ENCODE measurements around the gene PDK2. TPM values are rescaled to one million over a fixed set of nuclear protein-coding genes. Genes with fewer than 3 reads are reported as not detected.

PDK2 gene
- total and polyA plus RNA-seq, 10 of the 15 experiments (the other 5 are each of a cell fraction or from before 2014, with no cell fraction given): 0.98 to 22.6 (median 12.3) TPM

DNA sequence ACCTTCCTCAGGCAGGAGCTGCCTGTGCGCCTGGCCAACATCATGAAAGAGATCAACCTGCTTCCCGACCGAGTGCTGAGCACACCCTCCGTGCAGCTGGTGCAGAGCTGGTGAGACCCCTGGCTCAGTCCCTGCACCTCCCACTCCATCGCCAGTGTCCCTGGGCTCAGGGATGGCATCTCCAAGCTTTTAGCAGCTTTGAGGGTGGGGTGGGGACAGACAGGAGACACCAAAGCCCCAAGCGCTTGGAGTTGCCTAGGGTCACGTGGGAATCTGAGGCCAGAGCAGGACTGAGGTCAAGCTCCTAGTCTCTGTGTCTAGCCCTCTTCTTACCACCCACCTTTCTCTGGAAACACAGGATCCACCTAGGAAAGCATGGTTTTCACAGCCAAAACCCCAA, 2.3 kb downstream of the PDK2 start (continued):
- TF ChIP-seq ZNF384 (IDR thresholded peaks at IDR 0.05; ENCODE audit: borderline replicate concordance, low read depth, low read length): no peak
- TF ChIP-seq, protein P1, sequence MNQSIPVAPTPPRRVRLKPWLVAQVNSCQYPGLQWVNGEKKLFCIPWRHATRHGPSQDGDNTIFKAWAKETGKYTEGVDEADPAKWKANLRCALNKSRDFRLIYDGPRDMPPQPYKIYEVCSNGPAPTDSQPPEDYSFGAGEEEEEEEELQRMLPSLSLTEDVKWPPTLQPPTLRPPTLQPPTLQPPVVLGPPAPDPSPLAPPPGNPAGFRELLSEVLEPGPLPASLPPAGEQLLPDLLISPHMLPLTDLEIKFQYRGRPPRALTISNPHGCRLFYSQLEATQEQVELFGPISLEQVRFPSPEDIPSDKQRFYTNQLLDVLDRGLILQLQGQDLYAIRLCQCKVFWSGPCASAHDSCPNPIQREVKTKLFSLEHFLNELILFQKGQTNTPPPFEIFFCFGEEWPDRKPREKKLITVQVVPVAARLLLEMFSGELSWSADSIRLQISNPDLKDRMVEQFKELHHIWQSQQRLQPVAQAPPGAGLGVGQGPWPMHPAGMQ (IDR thresholded peaks at IDR 0.05; ENCODE audit: borderline replicate concordance): no peak
- TF ChIP-seq IRF4 (IDR thresholded peaks at IDR 0.05; ENCODE audit: low read depth, low read length): no peak
- TF ChIP-seq BRCA1 (IDR thresholded peaks at IDR 0.05; ENCODE audit: low read depth, low read length): no peak

DNA sequence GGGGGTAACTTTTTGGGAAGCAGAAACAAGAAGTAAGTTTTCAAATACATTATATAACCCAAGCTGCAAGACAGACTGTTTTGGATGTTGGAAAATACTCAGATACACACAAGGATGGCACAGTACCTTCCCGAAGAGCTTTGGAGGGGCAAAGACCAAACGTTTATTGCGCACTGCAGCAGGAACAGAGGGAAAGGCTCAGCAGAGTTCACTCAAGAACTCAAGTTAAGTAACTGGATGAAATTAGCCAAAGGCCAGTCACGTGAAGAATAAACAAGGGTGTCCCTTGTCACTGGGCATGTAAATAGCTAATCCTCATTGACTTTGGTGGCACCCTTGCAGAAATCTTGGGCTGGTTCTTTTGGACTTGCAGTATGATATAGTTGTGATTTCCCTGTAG, 2.8 kb downstream of the PDK2 start:
- Histone ChIP-seq H3K4me1 (ENCODE audit: control insufficient read depth, insufficient read depth, low read length) (peaks cover 17% of the 10 kb centered on the region), H2AFZ (ENCODE audit: control insufficient read depth, low read depth, low read length) (no peak overlapping the region), H3K4me2 (ENCODE audit: control insufficient read depth, insufficient read depth) (no peak overlapping the region), H3K27ac (ENCODE audit: control insufficient read depth, insufficient read depth) (no peak overlapping the region), H3K36me3 (ENCODE audit: control insufficient read depth in 2 of 2, insufficient read depth in 2 of 2, low read length in 1 of 2) (no peaks in the 10 kb centered on the region), H3K4me3 (no peak overlapping the region), H3K9me3 (replicated peaks; ENCODE audit: control insufficient read depth, insufficient read depth, low read length) (no peaks in the 10 kb centered on the region), H3K9ac (ENCODE audit: control insufficient read depth, insufficient read depth, low read length) (no peak overlapping the region), H3K79me2 (ENCODE audit: control insufficient read depth, insufficient read depth, low read length) (no peaks in the 10 kb centered on the region), H4K20me1 (ENCODE audit: control insufficient read depth, insufficient read depth) (no peaks in the 10 kb centered on the region), H3K27me3 (replicated peaks in 1 of 2; ENCODE audit: control insufficient read depth in 2 of 2, insufficient read depth in 2 of 2, low read length in 1 of 2) (no peaks in the 10 kb centered on the region)
- in situ Hi-C loops (cut with MboI): no loop called here
- intact Hi-C loops (cut with micrococcal nuclease; ENCODE audit: unreplicated experiment): loop anchor here (5.0 kb wide), 1 partner anchor 49 kb away; no protein-coding TSS in a partner anchor
- DNase-seq (ENCODE audit: low read depth, low spot score) (no peak), FAIRE-seq (no peak), ATAC-seq (no peak)
- BruUV-seq (replicated peaks): no TSS peak
- SMC1A ChIA-PET (ENCODE audit: uncharacterized antibody, unreplicated experiment): interaction anchor here (1.0 to 1.4 kb wide), 2 partner anchors 10 to 99 kb away, joined by 3 read pairs; no protein-coding TSS in a partner anchor
- POLR2A ChIA-PET: no interaction called here
- WGBS (ENCODE audit: insufficient coverage, insufficient replicate concordance, low lambda C conversion rate, missing lambda C conversion rate): 82% methylated on average over 4 of the region's 4 CpGs
- no peak for TF ChIP-seq CHD4 (IDR thresholded peaks at IDR 0.05)
- TF ChIP-seq, protein P2, sequence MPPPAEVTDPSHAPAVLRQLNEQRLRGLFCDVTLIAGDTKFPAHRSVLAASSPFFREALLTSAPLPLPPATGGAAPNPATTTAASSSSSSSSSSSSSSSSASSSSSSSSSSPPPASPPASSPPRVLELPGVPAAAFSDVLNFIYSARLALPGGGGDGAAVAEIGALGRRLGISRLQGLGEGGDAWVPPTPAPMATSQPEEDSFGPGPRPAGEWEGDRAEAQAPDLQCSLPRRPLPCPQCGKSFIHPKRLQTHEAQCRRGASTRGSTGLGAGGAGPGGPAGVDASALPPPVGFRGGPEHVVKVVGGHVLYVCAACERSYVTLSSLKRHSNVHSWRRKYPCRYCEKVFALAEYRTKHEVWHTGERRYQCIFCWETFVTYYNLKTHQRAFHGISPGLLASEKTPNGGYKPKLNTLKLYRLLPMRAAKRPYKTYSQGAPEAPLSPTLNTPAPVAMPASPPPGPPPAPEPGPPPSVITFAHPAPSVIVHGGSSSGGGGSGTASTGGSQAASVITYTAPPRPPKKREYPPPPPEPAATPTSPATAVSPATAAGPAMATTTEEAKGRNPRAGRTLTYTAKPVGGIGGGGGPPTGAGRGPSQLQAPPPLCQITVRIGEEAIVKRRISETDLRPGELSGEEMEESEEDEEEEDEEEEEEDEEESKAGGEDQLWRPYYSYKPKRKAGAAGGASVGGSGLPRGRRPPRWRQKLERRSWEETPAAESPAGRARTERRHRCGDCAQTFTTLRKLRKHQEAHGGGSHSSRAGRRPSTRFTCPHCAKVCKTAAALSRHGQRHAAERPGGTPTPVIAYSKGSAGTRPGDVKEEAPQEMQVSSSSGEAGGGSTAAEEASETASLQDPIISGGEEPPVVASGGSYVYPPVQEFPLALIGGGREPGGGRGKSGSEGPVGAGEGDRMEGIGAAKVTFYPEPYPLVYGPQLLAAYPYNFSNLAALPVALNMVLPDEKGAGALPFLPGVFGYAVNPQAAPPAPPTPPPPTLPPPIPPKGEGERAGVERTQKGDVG (CRISPR knock-in tag; IDR thresholded peaks at IDR 0.05): no peak
- no peak for TF ChIP-seq RUNX3 (IDR thresholded peaks at IDR 0.05; ENCODE audit: low read length)
- TF ChIP-seq ZNF384 (IDR thresholded peaks at IDR 0.05; ENCODE audit: borderline replicate concordance, low read depth, low read length): no peak
- TF ChIP-seq RAD51 (IDR thresholded peaks at IDR 0.05): no peak
- no peak for TF ChIP-seq MYC (IDR thresholded peaks at IDR 0.05; ENCODE audit: insufficient read depth, insufficient read length, insufficient replicate concordance, low read length, severe bottlenecking)
- no peak for TF ChIP-seq RELA (IDR thresholded peaks at IDR 0.05; ENCODE audit: borderline replicate concordance, partially characterized antibody)
- TF ChIP-seq FOXK2 (IDR thresholded peaks at IDR 0.05): no peak
- no peak for TF ChIP-seq HDAC6 (IDR thresholded peaks at IDR 0.05; ENCODE audit: unreplicated experiment)
- TF ChIP-seq, protein P3, sequence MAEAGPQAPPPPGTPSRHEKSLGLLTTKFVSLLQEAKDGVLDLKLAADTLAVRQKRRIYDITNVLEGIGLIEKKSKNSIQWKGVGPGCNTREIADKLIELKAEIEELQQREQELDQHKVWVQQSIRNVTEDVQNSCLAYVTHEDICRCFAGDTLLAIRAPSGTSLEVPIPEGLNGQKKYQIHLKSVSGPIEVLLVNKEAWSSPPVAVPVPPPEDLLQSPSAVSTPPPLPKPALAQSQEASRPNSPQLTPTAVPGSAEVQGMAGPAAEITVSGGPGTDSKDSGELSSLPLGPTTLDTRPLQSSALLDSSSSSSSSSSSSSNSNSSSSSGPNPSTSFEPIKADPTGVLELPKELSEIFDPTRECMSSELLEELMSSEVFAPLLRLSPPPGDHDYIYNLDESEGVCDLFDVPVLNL (IDR thresholded peaks at IDR 0.05; ENCODE audit: low read depth, low read length): no peak
- no peak for TF ChIP-seq HDGF (IDR thresholded peaks at IDR 0.05)
- TF ChIP-seq DPF2 (IDR thresholded peaks at IDR 0.05): no peak
- TF ChIP-seq, protein P4, sequence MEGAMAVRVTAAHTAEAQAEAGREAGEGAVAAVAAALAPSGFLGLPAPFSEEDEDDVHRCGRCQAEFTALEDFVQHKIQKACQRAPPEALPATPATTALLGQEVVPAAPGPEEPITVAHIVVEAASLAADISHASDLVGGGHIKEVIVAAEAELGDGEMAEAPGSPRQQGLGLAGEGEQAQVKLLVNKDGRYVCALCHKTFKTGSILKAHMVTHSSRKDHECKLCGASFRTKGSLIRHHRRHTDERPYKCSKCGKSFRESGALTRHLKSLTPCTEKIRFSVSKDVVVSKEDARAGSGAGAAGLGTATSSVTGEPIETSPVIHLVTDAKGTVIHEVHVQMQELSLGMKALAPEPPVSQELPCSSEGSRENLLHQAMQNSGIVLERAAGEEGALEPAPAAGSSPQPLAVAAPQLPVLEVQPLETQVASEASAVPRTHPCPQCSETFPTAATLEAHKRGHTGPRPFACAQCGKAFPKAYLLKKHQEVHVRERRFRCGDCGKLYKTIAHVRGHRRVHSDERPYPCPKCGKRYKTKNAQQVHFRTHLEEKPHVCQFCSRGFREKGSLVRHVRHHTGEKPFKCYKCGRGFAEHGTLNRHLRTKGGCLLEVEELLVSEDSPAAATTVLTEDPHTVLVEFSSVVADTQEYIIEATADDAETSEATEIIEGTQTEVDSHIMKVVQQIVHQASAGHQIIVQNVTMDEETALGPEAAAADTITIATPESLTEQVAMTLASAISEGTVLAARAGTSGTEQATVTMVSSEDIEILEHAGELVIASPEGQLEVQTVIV (IDR thresholded peaks at IDR 0.05; ENCODE audit: borderline replicate concordance, partially characterized antibody): no peak
- CTCF ChIA-PET: interaction anchor here (0.7 to 3.4 kb wide), 5 partner anchors 11 to 190 kb away, joined by 3 to 13 read pairs (median 4); no protein-coding TSS in a partner anchor
- RAD21 ChIA-PET (ENCODE audit: unreplicated experiment): interaction anchor here (1.4 kb wide), 1 partner anchor 10 kb away, joined by 3 read pairs; no protein-coding TSS in a partner anchor
